NCI-H146 treated with DMSO at 0.1 percent for 48 hours (cell line): ENCODE data around the gene GNAI2.
"Not testable (repeated sequence)": the region's sequence is repeated elsewhere in the genome, so short reads cannot be mapped to it uniquely, and the experiment has no call there.

ENCODE experiments used
- DNase-seq: peaks from one replicate; lab custom pipeline; 2025; ENCODE audit not compliant: unreplicated experiment; lab: John Stamatoyannopoulos, UW

GNAI2 gene

DNA sequence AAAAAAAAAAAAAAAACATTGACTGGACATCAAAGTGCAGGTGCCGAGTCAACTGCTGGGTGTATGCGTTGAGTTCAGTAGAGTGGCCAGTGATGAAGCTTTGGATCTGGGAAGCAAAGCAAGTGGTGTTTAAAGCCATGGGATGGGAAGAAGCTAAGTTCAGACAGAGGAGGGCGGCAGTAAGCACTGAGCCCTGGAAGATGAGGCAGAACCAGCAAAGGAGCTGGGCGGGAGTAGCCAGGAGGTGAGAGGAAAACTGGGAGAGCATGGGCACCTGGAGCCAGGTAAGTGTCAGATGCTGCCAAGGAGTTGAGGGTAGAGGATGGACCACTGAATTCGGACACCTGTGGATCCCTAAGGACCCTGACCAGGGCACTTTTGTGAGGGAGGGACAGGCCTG, 11.4 kb upstream of the GNAI2 start:
- no peak for DNase-seq

DNA sequence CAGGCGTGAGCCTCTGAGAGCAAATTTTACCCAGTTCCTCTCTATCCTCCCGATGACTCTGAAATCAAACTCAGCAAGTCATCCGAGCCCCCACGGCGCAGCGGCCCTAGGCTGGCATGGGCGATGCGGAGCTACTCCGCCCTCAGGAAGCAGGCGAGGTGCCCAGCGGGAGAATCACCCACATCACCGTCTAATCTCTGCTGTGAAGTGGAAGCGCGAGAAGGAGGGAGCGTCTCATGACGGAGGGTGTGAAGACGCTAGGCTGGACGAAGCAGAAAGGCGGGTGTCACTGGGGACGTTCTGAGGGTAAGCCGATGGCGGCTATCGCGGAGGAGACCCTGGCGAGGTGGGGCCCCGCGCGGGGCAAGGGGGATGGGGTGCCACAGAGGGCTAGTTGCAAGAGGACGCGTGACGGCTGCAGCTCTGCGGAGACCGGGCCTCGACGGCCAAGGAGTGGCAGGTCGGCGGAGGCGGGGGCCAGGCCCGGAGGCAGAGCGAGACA, 9.1 kb upstream of the GNAI2 start:
- DNase-seq: peak; percentile 43

- DNase-seq: peak; percentile 84
Observed at GRCh38 chr3:50227390-50228183, 8.4 kb upstream of the GNAI2 start.

DNA sequence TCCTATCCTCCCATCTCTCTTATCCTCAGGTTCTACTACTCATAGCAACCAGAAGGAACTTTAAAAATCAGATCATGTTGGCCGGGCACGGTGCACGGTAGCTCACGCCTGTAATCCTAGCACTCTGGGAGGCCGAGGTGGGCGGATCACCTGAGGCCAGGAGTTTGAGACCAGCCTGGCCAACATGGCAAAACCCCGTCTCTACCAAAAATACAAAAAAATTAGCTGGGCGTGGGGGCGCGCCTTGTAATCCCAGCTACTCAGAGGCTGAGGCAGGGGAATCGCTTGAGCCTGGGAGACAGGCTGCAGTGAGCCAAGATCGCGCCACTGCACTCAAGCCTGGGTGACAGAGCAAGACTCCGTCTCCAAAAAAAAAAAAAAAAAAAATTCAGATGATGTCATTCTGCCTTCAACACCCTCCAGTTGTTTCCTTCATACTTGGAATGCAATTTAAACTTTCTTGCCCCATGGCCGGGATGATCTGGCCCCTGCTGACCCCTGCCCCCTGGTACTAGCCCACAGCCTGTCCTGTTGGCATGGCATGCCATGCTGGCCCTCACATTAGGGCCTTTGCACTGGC, 7.7 kb upstream of the GNAI2 start:
- DNase-seq: not testable (repeated sequence)

GRCh38 chr3:50229490-50229889, 6.5 kb upstream of the GNAI2 start:
- DNase-seq: no peak

DNA sequence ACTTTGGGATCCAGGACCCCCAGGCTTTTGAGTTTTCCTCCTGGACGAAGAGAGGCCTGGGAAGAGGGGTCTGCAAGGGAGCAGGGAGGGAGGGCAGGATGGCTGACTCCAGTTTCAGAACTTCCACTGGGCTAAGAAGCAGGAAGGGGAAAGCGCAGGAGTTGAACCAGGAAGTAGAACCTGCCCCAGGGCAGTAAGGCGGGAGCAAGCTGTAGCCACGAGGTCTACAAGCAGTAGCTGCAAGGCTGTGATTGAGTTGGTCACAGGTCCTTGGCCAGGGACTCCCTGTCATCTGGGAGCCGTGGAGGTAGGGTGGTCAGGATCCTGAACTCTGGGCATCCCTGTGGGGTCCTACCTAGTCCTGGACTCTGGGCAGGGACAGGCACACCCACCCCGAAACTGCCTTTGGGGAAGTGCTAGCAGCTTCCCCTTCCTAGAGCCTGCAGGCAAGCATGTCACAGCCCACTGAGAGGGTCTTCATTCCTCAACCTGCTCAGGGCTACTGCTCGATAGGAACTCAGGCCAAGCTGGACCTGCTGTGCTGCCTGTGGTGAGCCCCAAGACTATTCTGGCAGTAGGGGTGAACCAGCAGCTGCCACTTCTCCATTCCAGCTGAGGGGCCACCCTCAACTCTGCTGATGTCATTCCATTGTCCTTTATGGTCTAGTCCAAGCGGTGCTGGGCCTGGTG, 5.8 kb upstream of the GNAI2 start:
- DNase-seq: no peak

DNA sequence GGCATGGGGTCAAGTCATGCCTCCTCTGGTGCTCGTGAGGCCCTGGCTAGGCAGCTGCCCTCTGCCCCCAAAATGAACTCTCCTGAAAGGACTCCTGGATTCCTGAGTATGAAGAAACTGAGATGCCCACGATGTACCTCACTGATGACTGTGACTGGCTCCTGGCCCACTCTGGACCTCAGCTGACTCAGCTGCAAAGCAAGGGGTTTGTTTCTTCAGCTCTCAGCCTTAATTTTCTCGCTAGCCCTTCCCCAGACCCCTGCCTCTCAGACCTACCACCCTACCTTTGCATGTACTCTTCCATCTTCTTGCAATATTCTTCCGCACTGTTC, 5.2 kb upstream of the GNAI2 start:
- no peak for DNase-seq

- no peak for DNase-seq
Observed at GRCh38 chr3:50231581-50231980, 4.4 kb upstream of the GNAI2 start.

- no peak for DNase-seq
Observed at GRCh38 chr3:50232303-50232702, 3.7 kb upstream of the GNAI2 start.

- DNase-seq: no peak
Observed at GRCh38 chr3:50233176-50233575, 2.8 kb upstream of the GNAI2 start.

DNA sequence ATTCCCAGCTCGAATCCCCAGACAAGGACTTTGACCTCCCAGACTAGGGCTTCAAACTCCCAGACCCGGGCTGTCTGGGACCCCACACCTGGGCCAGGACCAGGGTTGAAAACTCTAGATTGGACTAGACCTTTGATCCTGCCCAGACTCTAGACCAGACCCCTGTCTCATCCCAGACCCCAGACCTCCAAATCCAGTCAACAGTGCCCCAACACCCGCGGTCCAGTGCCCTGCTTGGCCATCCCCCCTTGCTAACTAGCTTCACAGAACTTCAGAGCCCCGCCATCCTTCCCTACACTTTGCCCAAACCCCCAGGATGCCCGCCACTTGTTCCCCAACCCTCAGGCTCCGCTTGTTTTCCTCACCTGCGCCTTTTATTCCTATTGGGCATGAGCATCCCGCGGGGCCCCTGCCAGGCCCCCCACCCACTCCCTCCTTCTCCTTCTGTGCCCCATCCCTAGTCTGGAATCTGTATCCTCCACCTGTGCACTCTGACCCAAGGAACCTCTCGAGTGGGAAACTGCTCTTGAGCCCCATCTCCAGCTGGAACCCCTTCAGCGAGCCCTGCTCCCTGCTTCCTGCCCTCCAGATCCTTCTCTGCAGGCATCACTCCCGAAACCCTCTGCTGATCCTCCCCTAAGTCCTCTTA, 604 bp downstream of the GNAI2 start:
- DNase-seq: no peak

GRCh38 chr3:50237133-50237651, 1.2 kb downstream of the GNAI2 start:
- DNase-seq: no peak

GRCh38 chr3:50237754-50238548, 1.9 kb downstream of the GNAI2 start:
- DNase-seq: peak; percentile 29

DNA sequence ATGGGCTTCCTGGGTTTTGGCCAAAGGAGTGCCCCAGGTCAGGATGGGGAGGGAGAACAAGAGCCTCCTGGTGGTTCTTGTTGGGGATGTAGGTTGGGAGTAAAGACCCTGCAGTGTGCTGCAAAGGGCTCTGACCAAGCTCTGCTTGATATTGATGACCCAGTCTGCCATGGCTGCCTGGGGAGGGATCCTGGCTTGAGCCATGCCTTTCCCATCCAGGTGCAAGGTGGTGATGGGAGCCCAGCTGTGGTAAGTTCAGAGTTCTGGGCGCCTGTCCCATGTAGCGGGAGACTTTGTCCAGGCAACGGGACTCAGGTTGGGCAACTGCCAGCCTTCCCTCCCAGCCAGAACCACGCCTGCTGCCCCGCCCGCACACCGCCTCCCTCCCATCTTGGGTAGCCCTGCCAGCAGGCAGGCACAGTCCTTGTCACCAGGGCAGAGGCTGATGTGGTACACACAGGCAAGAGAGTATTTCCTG, 2.6 kb downstream of the GNAI2 start:
- DNase-seq: no peak

GRCh38 chr3:50239649-50240048, 3.6 kb downstream of the GNAI2 start:
- no peak for DNase-seq

DNA sequence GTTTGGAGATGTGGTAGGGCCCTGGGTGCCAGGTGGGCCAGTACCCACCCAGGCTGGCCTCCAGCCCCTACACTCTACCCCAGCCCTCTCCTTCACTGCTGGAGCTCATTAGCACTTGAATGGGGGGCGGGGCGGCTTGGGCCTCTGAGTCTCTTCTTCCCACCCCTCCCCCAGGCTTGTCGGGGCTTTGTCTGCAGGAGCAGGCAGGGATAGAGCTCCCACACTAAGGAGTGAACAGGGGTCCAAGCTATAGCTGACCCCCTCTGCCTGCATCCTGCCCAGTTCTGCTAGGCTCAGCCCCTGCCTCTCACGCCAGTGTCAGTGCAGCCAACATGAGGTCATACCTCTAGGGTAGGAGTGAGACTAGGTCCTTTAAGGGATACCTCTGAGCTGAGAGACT, 5.2 kb downstream of the GNAI2 start:
- peak; percentile 32 for DNase-seq

GRCh38 chr3:50241713-50242380, 5.8 kb downstream of the GNAI2 start:
- DNase-seq: no peak

GRCh38 chr3:50242381-50242770, 6.4 kb downstream of the GNAI2 start:
- DNase-seq: no peak

DNA sequence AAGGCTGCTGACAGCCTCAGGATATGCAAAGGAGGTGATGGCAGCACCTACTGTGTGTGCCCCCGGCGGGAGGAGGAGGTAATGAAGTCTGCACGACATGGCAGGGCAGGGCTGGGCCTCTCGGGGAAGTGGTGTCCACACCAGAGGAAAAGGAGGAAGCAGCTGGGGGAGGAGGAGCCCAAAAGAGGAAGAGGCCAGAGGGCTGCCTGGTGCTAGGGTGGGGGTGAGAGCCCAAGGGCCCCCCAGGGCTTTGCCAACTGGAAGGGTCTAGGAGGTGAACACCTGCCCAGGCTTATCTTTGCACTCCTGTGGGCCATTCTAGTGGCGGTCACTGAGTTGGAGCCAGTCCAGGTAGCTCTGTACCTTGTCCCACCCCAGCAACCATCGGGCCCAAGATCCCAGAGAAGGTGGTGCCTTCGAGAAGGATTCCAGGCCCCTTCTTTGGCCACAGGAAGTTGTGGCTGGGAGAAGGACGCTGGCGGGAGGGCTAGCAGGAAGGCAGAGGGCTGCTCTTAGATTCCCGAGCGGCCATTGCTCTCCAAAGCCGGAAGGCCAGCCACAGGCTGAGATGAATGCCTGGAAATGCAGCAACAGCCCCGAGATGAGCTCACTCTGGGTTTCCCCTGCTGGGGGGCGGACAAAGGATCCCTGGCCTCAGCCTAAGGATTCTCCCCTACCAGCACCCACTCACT, 7.0 kb downstream of the GNAI2 start:
- no peak for DNase-seq
